CD4-positive, alpha-beta T cell (primary cell): ENCODE measurements around the gene RNF212. TPM values are rescaled to one million over a fixed set of nuclear protein-coding genes. Genes with fewer than 3 reads are reported as not detected.

ENCODE experiments used
- ATAC-seq: fragments of 200-7000 bp; cut with Tn5 transposase; one replicate; pipeline ENCODE4 v1.10.0; 2022; ENCODE audit warnings: mild to moderate bottlenecking; ENCODE audit not compliant: poor library complexity
- CTCF ChIA-PET: fragments of 350-600 bp; sonication (Branson Sonifier 250); formaldehyde crosslinking; loops from one replicate; lab custom pipeline; 2021; ENCODE audit warnings: antibody characterized with exemption, inconsistent platforms; lab: Charles Lee
- POLR2A ChIA-PET: fragments of 350-600 bp; sonication (Branson Sonifier 250); formaldehyde crosslinking; loops from one replicate; lab custom pipeline; 2021; ENCODE audit warnings: antibody characterized with exemption, inconsistent platforms; lab: Charles Lee
- DNase-seq, 14 experiments: peaks; one replicate each; pipeline ENCODE4 v3.0.0-alpha.2; 2013 to 2020; ENCODE audit warnings: mixed read lengths in 2 of 14
- H3K27ac ChIP-seq, 2 donors: one replicate each; pipeline versions ENCODE4 v1.5.1 to v1.7.0; 2013; ENCODE audit warnings: low read length in 2 of 2, low read depth in 1 of 2, mild to moderate bottlenecking in 1 of 2
- H3K27me3 ChIP-seq, 2 experiments: 1 replicate in 1 of 2; 2 replicates in 1 of 2; pipeline versions ENCODE4 v1.6.1 to v1.7.0; 2013; ENCODE audit warnings: low read length in 2 of 2, control low read depth in 1 of 2, mild to moderate bottlenecking in 1 of 2, moderate library complexity in 1 of 2; ENCODE audit not compliant: insufficient read depth in 2 of 2, control insufficient read depth in 1 of 2
- H3K36me3 ChIP-seq: one replicate; pipeline ENCODE4 v1.6.1; 2013; ENCODE audit warnings: low read length, control low read depth; ENCODE audit not compliant: insufficient read depth
- H3K4me1 ChIP-seq: one replicate; pipeline ENCODE4 v1.6.1; 2013; ENCODE audit warnings: low read length, control low read depth; ENCODE audit not compliant: insufficient read depth
- H3K4me3 ChIP-seq: one replicate; pipeline ENCODE4 v1.5.1; 2013; ENCODE audit warnings: mild to moderate bottlenecking, low read length, moderate library complexity
- H3K9me3 ChIP-seq, 2 experiments: 1 replicate in 1 of 2; 2 replicates in 1 of 2; pipeline versions ENCODE4 v1.6.1 to v1.7.0; 2013; ENCODE audit warnings: low read length in 2 of 2, mild to moderate bottlenecking in 2 of 2, control low read depth in 1 of 2, moderate library complexity in 1 of 2; ENCODE audit not compliant: control insufficient read depth in 1 of 2, insufficient read depth in 1 of 2
- H3K27ac Mint-ChIP-seq: one replicate; pipeline ENCODE4 v1.8.0; 2020; ENCODE audit warnings: mixed read lengths
- H3K27me3 Mint-ChIP-seq: one replicate; pipeline ENCODE4 v1.8.0; 2021; ENCODE audit warnings: mixed read lengths
- H3K36me3 Mint-ChIP-seq: one replicate; pipeline ENCODE4 v1.8.0; 2021; ENCODE audit warnings: low read depth, mixed read lengths
- H3K4me1 Mint-ChIP-seq: one replicate; pipeline ENCODE4 v1.8.0; 2021; ENCODE audit warnings: low read depth, mixed read lengths
- H3K4me3 Mint-ChIP-seq: one replicate; pipeline ENCODE4 v1.8.0; 2020; ENCODE audit warnings: mild to moderate bottlenecking, mixed read lengths
- H3K9me3 Mint-ChIP-seq: one replicate; pipeline ENCODE4 v1.8.0; 2020; ENCODE audit warnings: mixed read lengths
- intact Hi-C, 2 experiments: fragments of 100-400 bp; cut with DNase I in 1 of 2; cut with micrococcal nuclease in 1 of 2; formaldehyde crosslinking; loops; one replicate each; pipeline versions ENCODE4 v1.15.1 to v1.9.0; 2023 to 2025; cut with DNase I, micrococcal nuclease
- total RNA-seq, 174 experiments: library from RNA in 2 of 174; stranded (reverse) in 2 of 174; gene quantifications; one replicate each; pipeline ENCODE4 v1.2.3 and lab custom pipeline; 2021 to 2026
- TF ChIP-seq, protein P1 (sequence below): fragments of 200-600 bp; IDR thresholded peaks from one replicate; pipeline ENCODE4 v1.8.0; 2022; ENCODE audit warnings: antibody characterized with exemption, mild to moderate bottlenecking

Gene RNF212
- total RNA-seq, 2 experiments from 2014 or later, result 5.6 to 8.3 TPM

DNA sequence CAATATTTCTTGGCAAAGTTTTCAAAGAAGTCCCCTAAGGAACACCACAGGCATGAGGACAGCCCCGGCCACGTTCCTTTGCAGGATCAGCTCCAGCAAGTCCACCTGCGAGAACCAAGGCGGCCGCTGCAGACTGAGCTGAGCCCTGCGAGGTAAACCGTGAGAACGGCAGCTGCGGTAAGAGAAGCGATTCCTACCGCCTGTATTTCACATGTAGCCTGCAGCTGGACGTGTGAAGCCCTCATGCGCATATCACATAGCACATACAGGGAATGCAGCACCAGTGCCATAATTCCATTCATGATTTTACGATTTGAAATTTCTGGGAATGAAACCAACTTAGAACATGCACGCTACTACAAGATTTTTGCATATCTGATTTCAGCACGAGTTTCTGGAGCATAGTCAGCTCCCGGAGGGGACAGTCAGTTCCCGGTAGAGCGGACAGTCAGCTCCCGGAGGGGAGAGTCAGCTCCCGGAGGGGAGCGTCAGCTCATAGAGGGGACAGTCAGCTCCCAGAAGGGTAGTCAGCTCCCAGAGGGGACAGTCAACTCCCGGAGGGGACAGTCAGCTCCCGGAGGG is 60.2 kb downstream of the RNF212 start:
- no peak for DNase-seq
- POLR2A ChIA-PET, result no interaction called here
- H3K27me3 ChIP-seq, result no peaks in the 10 kb centered on the region
- Mint-ChIP-seq H3K36me3 (no peaks in the 10 kb centered on the region), H3K9me3 (no peaks in the 10 kb centered on the region), H3K27ac (peak overlapping the region; percentile 56), H3K4me3 (peak overlapping the region; percentile 63), H3K4me1 (peaks cover 11% of the 10 kb centered on the region), H3K27me3 (peaks cover 11% of the 10 kb centered on the region)
- H3K4me3 ChIP-seq, result no peak overlapping the region
- no peak for ATAC-seq
- peaks cover 19% of the 10 kb centered on the region for H3K4me1 ChIP-seq
- H3K27ac ChIP-seq, result no peak overlapping the region
- intact Hi-C loops, result loop anchor here in 1 of 2 experiments (5.0 kb wide), 1 partner anchor 41 kb away; the partner anchor contains the start of gene FGFRL1
- TF ChIP-seq, protein P1, sequence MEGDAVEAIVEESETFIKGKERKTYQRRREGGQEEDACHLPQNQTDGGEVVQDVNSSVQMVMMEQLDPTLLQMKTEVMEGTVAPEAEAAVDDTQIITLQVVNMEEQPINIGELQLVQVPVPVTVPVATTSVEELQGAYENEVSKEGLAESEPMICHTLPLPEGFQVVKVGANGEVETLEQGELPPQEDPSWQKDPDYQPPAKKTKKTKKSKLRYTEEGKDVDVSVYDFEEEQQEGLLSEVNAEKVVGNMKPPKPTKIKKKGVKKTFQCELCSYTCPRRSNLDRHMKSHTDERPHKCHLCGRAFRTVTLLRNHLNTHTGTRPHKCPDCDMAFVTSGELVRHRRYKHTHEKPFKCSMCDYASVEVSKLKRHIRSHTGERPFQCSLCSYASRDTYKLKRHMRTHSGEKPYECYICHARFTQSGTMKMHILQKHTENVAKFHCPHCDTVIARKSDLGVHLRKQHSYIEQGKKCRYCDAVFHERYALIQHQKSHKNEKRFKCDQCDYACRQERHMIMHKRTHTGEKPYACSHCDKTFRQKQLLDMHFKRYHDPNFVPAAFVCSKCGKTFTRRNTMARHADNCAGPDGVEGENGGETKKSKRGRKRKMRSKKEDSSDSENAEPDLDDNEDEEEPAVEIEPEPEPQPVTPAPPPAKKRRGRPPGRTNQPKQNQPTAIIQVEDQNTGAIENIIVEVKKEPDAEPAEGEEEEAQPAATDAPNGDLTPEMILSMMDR, result no peak
- CTCF ChIA-PET, result no interaction called here
- H3K9me3 ChIP-seq, result peaks cover 0 to 33% of the 10 kb centered on the region in 2 experiments
- H3K36me3 ChIP-seq, result no peaks in the 10 kb centered on the region

DNA sequence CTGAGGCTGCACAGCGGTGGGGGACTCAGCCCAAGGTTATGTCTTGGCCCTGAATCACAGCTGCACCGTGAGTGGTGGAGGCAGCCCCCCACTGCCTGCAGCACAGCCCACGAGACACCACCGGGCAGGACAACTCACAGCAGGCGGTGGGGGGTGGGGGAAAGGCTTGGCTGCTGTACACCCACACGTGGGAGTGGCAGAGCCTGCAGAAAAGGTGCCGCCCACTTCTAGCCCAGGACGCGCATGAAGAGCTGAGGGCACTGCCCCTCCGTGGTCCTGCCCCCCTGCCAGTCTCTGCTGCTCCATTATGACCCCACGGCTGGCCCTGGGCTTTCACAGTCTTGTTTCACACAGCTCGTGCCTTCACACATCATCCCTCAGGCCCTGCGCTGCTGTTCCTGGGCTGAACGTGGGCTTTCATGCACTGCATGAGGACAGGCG is 61.1 kb downstream of the RNF212 start:
- no peak overlapping the region for H3K4me3 ChIP-seq
- ATAC-seq, result no peak
- peaks cover 7% of the 10 kb centered on the region in 2 experiments for H3K27me3 ChIP-seq
- Mint-ChIP-seq H3K36me3 (no peaks in the 10 kb centered on the region), H3K4me3 (no peak overlapping the region), H3K9me3 (no peaks in the 10 kb centered on the region), H3K27ac (no peak overlapping the region), H3K27me3 (peaks cover 20% of the 10 kb centered on the region), H3K4me1 (peaks cover 11% of the 10 kb centered on the region)
- H3K36me3 ChIP-seq, result no peaks in the 10 kb centered on the region
- ChIA-PET CTCF (no interaction called here), POLR2A (no interaction called here)
- intact Hi-C loops, result loop anchor here in 1 of 2 experiments (5.0 kb wide), 1 partner anchor 40 kb away; the partner anchor contains the start of gene FGFRL1
- no peak overlapping the region for H3K27ac ChIP-seq
- peaks cover 19% of the 10 kb centered on the region for H3K4me1 ChIP-seq
- peaks cover 0 to 38% of the 10 kb centered on the region in 2 experiments for H3K9me3 ChIP-seq
- TF ChIP-seq, protein P1, result no peak
- peak in 1 of 14 experiments; percentile 11 for DNase-seq

DNA sequence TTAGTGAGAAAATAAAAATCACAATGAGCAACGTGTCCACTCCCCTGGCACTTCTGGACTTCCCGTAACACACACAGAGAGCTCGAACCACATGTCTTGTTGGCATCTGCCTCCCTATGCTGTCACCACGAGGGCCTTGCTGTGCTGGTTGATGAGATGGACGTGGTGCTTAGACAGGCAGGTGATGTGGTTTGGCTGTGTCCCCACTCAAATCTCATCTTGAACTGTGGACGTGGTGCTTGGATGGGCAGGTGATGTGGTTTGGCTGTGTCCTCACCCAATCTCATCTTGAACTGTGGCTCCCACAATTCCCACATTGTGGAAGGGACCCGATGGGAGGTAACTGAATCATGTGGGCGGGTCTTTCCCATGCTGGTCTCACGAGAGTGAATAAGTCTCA is 61.9 kb downstream of the RNF212 start:
- CTCF ChIA-PET, result no interaction called here
- H3K9me3 Mint-ChIP-seq, result no peaks in the 10 kb centered on the region
- Histone ChIP-seq H3K4me3 (no peak overlapping the region), H3K27ac (no peak overlapping the region), H3K27me3 (peaks cover 10 to 13% of the 10 kb centered on the region in 2 experiments), H3K9me3 (peaks cover 0 to 38% of the 10 kb centered on the region in 2 experiments), H3K36me3 (no peaks in the 10 kb centered on the region), H3K4me1 (peaks cover 15% of the 10 kb centered on the region)
- ATAC-seq (no peak), DNase-seq (no peak)
- H3K27me3 Mint-ChIP-seq, result peaks cover 25% of the 10 kb centered on the region
- POLR2A ChIA-PET, result interaction anchor here (0.8 kb wide), 1 partner anchor 12 kb away, joined by 3 read pairs; no protein-coding TSS in a partner anchor
- no peaks in the 10 kb centered on the region for H3K36me3 Mint-ChIP-seq
- intact Hi-C loops, result loop anchor here in 1 of 2 experiments (5.0 kb wide), 1 partner anchor 39 kb away; the partner anchor contains the start of gene FGFRL1
- TF ChIP-seq, protein P1, result no peak
- H3K4me1 Mint-ChIP-seq, result peaks cover 11% of the 10 kb centered on the region
- no peak overlapping the region for H3K27ac Mint-ChIP-seq
- H3K4me3 Mint-ChIP-seq, result no peak overlapping the region
